Measurements from ENCODE around the gene HNRNPA1L2. TPM values are rescaled to one million over a fixed set of nuclear protein-coding genes. Genes with fewer than 3 reads are reported as not detected.

Gene HNRNPA1L2
- total RNA-seq, 2 donors from 2014 or later, result 6.9 to 8.7 TPM

- peak; percentile 4 for DNase-seq (ENCODE audit: low spot score)
- H3K27ac ChIP-seq, result peak overlapping the region; percentile 85 to 93
- no peak for TF ChIP-seq CTCF (IDR thresholded peaks at IDR 0.05)
- H3K36me3 ChIP-seq, result no peaks in the 10 kb centered on the region
- ATAC-seq (ENCODE audit: insufficient number of reproducible peaks, low FRiP score, low read depth), result peak; percentile 5
- H3K4me1 ChIP-seq (ENCODE audit: control insufficient read depth in 1 of 2, low read depth in 2 of 2), result peaks cover 32 to 48% of the 10 kb centered on the region in 2 donors
- peak overlapping the region; percentile 76 for H3K4me3 ChIP-seq
- no peaks in the 10 kb centered on the region for H3K27me3 ChIP-seq (replicated peaks; ENCODE audit: insufficient read depth)
- H3K9me3 ChIP-seq, result no peaks in the 10 kb centered on the region
Observed at GRCh38 chr13:52652980-52653303, 10.7 kb downstream of the HNRNPA1L2 start.

- peaks cover 21% of the 10 kb centered on the region for H3K36me3 ChIP-seq
- H3K27me3 ChIP-seq (replicated peaks; ENCODE audit: insufficient read depth), result no peaks in the 10 kb centered on the region
- H3K4me1 ChIP-seq (ENCODE audit: control insufficient read depth in 1 of 2, low read depth in 2 of 2), result peaks cover 15 to 26% of the 10 kb centered on the region in 2 donors
- no peak for ATAC-seq (ENCODE audit: insufficient number of reproducible peaks, low FRiP score, low read depth)
- no peak overlapping the region for H3K27ac ChIP-seq
- no peaks in the 10 kb centered on the region for H3K9me3 ChIP-seq
- H3K4me3 ChIP-seq, result no peak overlapping the region
- TF ChIP-seq CTCF (IDR thresholded peaks at IDR 0.05), result no peak
- no peak for DNase-seq (ENCODE audit: low spot score)
Observed at GRCh38 chr13:52659340-52659739, 17.1 kb downstream of the HNRNPA1L2 start.

GRCh38 chr13:52664272-52664671, 22.0 kb downstream of the HNRNPA1L2 start:
- H3K4me1 ChIP-seq (ENCODE audit: control insufficient read depth in 1 of 2, low read depth in 2 of 2), result no peaks in the 10 kb centered on the region
- no peak for TF ChIP-seq CTCF (IDR thresholded peaks at IDR 0.05)
- H3K27me3 ChIP-seq (replicated peaks; ENCODE audit: insufficient read depth), result no peaks in the 10 kb centered on the region
- no peak overlapping the region for H3K27ac ChIP-seq
- peaks cover 32% of the 10 kb centered on the region for H3K36me3 ChIP-seq
- ATAC-seq (ENCODE audit: insufficient number of reproducible peaks, low FRiP score, low read depth) (no peak), DNase-seq (ENCODE audit: low spot score) (no peak)
- H3K4me3 ChIP-seq, result no peak overlapping the region
- H3K9me3 ChIP-seq, result no peaks in the 10 kb centered on the region

GRCh38 chr13:52665325-52665724, 23.1 kb downstream of the HNRNPA1L2 start:
- Histone ChIP-seq H3K9me3 (no peaks in the 10 kb centered on the region), H3K27ac (no peak overlapping the region), H3K27me3 (replicated peaks; ENCODE audit: insufficient read depth) (no peaks in the 10 kb centered on the region), H3K36me3 (peaks cover 26% of the 10 kb centered on the region), H3K4me3 (no peak overlapping the region), H3K4me1 (ENCODE audit: control insufficient read depth in 1 of 2, low read depth in 2 of 2) (no peaks in the 10 kb centered on the region)
- no peak for ATAC-seq (ENCODE audit: insufficient number of reproducible peaks, low FRiP score, low read depth)
- no peak for DNase-seq (ENCODE audit: low spot score)
- TF ChIP-seq CTCF (IDR thresholded peaks at IDR 0.05), result no peak

DNA sequence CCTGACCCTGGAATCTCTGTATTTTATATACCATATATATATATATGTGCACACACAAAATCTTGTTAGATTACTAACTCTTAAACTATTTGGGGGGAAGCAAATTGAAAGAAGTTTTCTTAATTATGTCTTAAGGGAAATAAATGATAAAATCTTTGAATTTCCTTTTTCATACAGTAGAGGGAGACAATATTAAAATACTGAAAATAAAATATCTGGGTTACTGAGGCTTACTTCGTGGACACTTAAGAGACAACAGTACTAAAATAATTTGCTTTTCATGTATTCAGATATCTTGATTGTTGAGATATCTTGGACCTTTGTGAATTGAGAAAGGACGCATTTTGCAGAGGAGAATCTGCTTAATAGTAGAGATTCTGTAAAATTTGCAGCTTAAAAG, 27.4 kb downstream of the HNRNPA1L2 start:
- no peaks in the 10 kb centered on the region for H3K9me3 ChIP-seq
- TF ChIP-seq CTCF (IDR thresholded peaks at IDR 0.05), result no peak
- no peak overlapping the region for H3K4me3 ChIP-seq
- no peak for DNase-seq (ENCODE audit: low spot score)
- no peak overlapping the region for H3K27ac ChIP-seq
- H3K36me3 ChIP-seq, result peaks cover 12% of the 10 kb centered on the region
- no peaks in the 10 kb centered on the region for H3K4me1 ChIP-seq (ENCODE audit: control insufficient read depth in 1 of 2, low read depth in 2 of 2)
- no peaks in the 10 kb centered on the region for H3K27me3 ChIP-seq (replicated peaks; ENCODE audit: insufficient read depth)
- ATAC-seq (ENCODE audit: insufficient number of reproducible peaks, low FRiP score, low read depth), result no peak
